ENCODE measurements around the gene CAMK2D. TPM values are rescaled to one million over a fixed set of nuclear protein-coding genes. Genes with fewer than 3 reads are reported as not detected.

The CAMK2D gene
- polyA plus RNA-seq, 2 of the 4 experiments (the other 2 are of a cell fraction): 19.1 to 59.9 TPM

GRCh38 chr4:113502476-113502875, 259.1 kb downstream of the CAMK2D start:
- ATAC-seq (no peak), DNase-seq (ENCODE audit: low read depth in 1 of 2, low spot score in 1 of 2) (no peak), FAIRE-seq (no peak)
- Histone ChIP-seq H3K4me2 (no peak overlapping the region), H3K4me3 (no peak overlapping the region), H3K4me1 (no peaks in the 10 kb centered on the region), H3K9me3 (no peaks in the 10 kb centered on the region), H3K27ac (no peak overlapping the region)
- ChIA-PET CTCF (no interaction called here), POLR2A (no interaction called here)
- 95% methylated on average over 1 of the region's 1 CpG for WGBS (ENCODE audit: missing lambda C conversion rate)
- TF ChIP-seq, protein P1, sequence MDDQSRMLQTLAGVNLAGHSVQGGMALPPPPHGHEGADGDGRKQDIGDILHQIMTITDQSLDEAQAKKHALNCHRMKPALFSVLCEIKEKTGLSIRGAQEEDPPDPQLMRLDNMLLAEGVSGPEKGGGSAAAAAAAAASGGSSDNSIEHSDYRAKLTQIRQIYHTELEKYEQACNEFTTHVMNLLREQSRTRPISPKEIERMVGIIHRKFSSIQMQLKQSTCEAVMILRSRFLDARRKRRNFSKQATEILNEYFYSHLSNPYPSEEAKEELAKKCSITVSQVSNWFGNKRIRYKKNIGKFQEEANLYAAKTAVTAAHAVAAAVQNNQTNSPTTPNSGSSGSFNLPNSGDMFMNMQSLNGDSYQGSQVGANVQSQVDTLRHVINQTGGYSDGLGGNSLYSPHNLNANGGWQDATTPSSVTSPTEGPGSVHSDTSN (IDR thresholded peaks at IDR 0.05): no peak
- TF ChIP-seq TP53 (CRISPR knock-in tag; IDR thresholded peaks at IDR 0.05): no peak
- no peak for TF ChIP-seq CHD4 (IDR thresholded peaks at IDR 0.05; ENCODE audit: borderline replicate concordance)
- no peak for TF ChIP-seq ZSCAN20 (CRISPR knock-in tag; IDR thresholded peaks at IDR 0.05)
- no peak for TF ChIP-seq USF2 (IDR thresholded peaks at IDR 0.05)
- TF ChIP-seq KDM1A (IDR thresholded peaks at IDR 0.05; ENCODE audit: low read depth): no peak

GRCh38 chr4:113500424-113500823, 261.1 kb downstream of the CAMK2D start:
- H3K27ac ChIP-seq: no peak overlapping the region
- H3K4me3 ChIP-seq: no peak overlapping the region
- CTCF ChIA-PET: no interaction called here
- POLR2A ChIA-PET: no interaction called here
- ATAC-seq (no peak), FAIRE-seq (no peak), DNase-seq (ENCODE audit: low read depth in 1 of 2, low spot score in 1 of 2) (no peak)
- 87% methylated on average over 4 of the region's 4 CpGs for WGBS (ENCODE audit: missing lambda C conversion rate)
- no peak overlapping the region for H3K4me2 ChIP-seq
- H3K9me3 ChIP-seq: no peaks in the 10 kb centered on the region
- no peaks in the 10 kb centered on the region for H3K4me1 ChIP-seq
- TF ChIP-seq PHF8 (IDR thresholded peaks at IDR 0.05; ENCODE audit: borderline replicate concordance, low read depth) (no peak), ZFP36 (IDR thresholded peaks at IDR 0.05; ENCODE audit: borderline replicate concordance, partially characterized antibody) (no peak), MAFK (IDR thresholded peaks at IDR 0.05; ENCODE audit: partially characterized antibody) (no peak), SMC3 (IDR thresholded peaks at IDR 0.05) (no peak), NR3C1 (IDR thresholded peaks at IDR 0.05) (no peak), BHLHE40 (IDR thresholded peaks at IDR 0.05; ENCODE audit: low read depth, low read length) (no peak), ESRRA (IDR thresholded peaks at IDR 0.05; ENCODE audit: borderline replicate concordance, low read length) (no peak), FOSL2 (IDR thresholded peaks at IDR 0.05) (no peak), FOSL2 (CRISPR knock-in tag; IDR thresholded peaks at IDR 0.05) (no peak), RCOR1 (IDR thresholded peaks at IDR 0.05; ENCODE audit: low read depth, low read length) (no peak), MAX (IDR thresholded peaks at IDR 0.05) (no peak)
- TF ChIP-seq, protein P1 (IDR thresholded peaks at IDR 0.05): no peak

DNA sequence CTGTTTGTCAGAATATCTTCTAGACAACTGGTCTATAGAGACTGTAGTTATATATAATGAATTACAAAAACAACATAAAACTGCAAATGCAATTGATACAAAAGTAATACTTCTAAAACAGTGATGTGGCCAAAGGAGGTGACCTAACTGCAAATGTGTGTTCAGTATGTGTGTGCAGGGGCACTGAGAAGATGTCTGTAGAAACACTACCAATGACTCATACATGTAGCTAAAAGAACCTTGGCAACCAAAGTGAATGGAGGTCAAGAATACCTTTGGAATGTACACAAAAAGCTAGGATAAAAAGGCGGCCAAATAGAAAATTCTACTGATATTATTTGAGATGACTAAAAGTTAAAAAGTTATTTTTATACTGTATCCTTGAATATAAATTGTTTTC, 261.8 kb downstream of the CAMK2D start:
- no peak overlapping the region for H3K27ac ChIP-seq
- no peak for FAIRE-seq
- ATAC-seq: no peak

More for the DNA sequence above, 261.8 kb downstream of the CAMK2D start:
- ChIA-PET CTCF (no interaction called here), POLR2A (no interaction called here)
- Histone ChIP-seq H3K9me3 (no peaks in the 10 kb centered on the region), H3K4me1 (no peaks in the 10 kb centered on the region), H3K4me3 (no peak overlapping the region), H3K4me2 (no peak overlapping the region)
- TF ChIP-seq PHF8 (IDR thresholded peaks at IDR 0.05; ENCODE audit: borderline replicate concordance, low read depth): no peak
- TF ChIP-seq, protein P2, sequence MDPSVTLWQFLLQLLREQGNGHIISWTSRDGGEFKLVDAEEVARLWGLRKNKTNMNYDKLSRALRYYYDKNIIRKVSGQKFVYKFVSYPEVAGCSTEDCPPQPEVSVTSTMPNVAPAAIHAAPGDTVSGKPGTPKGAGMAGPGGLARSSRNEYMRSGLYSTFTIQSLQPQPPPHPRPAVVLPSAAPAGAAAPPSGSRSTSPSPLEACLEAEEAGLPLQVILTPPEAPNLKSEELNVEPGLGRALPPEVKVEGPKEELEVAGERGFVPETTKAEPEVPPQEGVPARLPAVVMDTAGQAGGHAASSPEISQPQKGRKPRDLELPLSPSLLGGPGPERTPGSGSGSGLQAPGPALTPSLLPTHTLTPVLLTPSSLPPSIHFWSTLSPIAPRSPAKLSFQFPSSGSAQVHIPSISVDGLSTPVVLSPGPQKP (IDR thresholded peaks at IDR 0.05; ENCODE audit: low read depth, low read length): no peak
- DNase-seq (ENCODE audit: low read depth in 1 of 2, low spot score in 1 of 2): no peak
- 83% methylated on average over 1 of the region's 1 CpG for WGBS (ENCODE audit: missing lambda C conversion rate)

All from A549 (cell line).